ENCODE data around the gene RPS19.

DNA sequence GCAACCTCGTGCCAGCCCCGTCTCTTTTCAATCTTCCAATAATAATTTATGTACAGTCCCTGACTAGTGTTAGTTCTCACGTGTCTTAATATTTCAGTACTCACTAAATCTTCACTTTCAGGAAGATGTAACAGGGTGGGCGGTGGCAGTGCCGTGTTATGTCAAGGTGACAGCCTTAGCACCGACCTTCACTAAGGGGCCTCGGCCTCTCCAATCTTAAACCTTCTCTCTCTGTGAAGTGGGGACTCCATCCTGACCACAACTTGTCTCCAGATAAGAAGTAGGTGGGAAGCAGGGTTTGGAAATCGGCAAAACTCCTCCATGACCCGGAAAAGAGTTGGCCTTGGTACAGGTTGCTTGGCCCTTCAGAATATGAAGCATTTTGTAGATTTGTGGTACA, 1.8 kb downstream of the RPS19 start:
- no peak for TF ChIP-seq POLR2A (IDR thresholded peaks at IDR 0.05)
- TF ChIP-seq, protein P1, sequence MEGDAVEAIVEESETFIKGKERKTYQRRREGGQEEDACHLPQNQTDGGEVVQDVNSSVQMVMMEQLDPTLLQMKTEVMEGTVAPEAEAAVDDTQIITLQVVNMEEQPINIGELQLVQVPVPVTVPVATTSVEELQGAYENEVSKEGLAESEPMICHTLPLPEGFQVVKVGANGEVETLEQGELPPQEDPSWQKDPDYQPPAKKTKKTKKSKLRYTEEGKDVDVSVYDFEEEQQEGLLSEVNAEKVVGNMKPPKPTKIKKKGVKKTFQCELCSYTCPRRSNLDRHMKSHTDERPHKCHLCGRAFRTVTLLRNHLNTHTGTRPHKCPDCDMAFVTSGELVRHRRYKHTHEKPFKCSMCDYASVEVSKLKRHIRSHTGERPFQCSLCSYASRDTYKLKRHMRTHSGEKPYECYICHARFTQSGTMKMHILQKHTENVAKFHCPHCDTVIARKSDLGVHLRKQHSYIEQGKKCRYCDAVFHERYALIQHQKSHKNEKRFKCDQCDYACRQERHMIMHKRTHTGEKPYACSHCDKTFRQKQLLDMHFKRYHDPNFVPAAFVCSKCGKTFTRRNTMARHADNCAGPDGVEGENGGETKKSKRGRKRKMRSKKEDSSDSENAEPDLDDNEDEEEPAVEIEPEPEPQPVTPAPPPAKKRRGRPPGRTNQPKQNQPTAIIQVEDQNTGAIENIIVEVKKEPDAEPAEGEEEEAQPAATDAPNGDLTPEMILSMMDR (IDR thresholded peaks at IDR 0.05): no peak

All from esophagus squamous epithelium (tissue), 4 donors.